ENCODE data around the gene RAB8B. TPM values are rescaled to one million over a fixed set of nuclear protein-coding genes. Genes with fewer than 3 reads are reported as not detected.

Gene RAB8B
- total and polyA plus RNA-seq, 10 of the 15 experiments (the other 5 are each of a cell fraction or from before 2014, with no cell fraction given): 17.8 to 104 (median 65.1) TPM

- SMC1A ChIA-PET (ENCODE audit: uncharacterized antibody, unreplicated experiment): interaction anchor here (0.9 to 6.3 kb wide), 25 partner anchors 8 to 316 kb away, joined by 3 to 92 read pairs (median 5); no protein-coding TSS in a partner anchor
- FAIRE-seq (peak; percentile 35), DNase-seq (ENCODE audit: low read depth, low spot score) (no peak), ATAC-seq (peak; percentile 82)
- no peak overlapping the region for H3K4me3 ChIP-seq
- intact Hi-C loops (cut with micrococcal nuclease; ENCODE audit: unreplicated experiment) (loop anchor here (1.0 to 5.0 kb wide), 2 partner anchors 114 to 308 kb away; partner anchors contain the start of gene FBXL22), in situ Hi-C loops (cut with MboI) (loop anchor here (25.0 kb wide), 1 partner anchor 298 kb away; the partner anchor contains the start of gene FBXL22)
- WGBS (ENCODE audit: insufficient coverage, insufficient replicate concordance, low lambda C conversion rate, missing lambda C conversion rate): 3% methylated on average over 4 of the region's 4 CpGs
- H3K27ac ChIP-seq (ENCODE audit: control insufficient read depth, insufficient read depth): no peak overlapping the region
- RAD21 ChIA-PET (ENCODE audit: unreplicated experiment): interaction anchor here (0.7 to 6.1 kb wide), 12 partner anchors 9 to 311 kb away, joined by 3 to 62 read pairs (median 4); no protein-coding TSS in a partner anchor
- no TSS peak for BruUV-seq (replicated peaks)
- no peaks in the 10 kb centered on the region for H3K27me3 ChIP-seq (replicated peaks in 1 of 2; ENCODE audit: control insufficient read depth in 2 of 2, insufficient read depth in 2 of 2, low read length in 1 of 2)
- H3K9ac ChIP-seq (ENCODE audit: control insufficient read depth, insufficient read depth, low read length): no peak overlapping the region
- H4K20me1 ChIP-seq (ENCODE audit: control insufficient read depth, insufficient read depth): no peaks in the 10 kb centered on the region
- no peaks in the 10 kb centered on the region for H3K9me3 ChIP-seq (replicated peaks; ENCODE audit: control insufficient read depth, insufficient read depth, low read length)
- no peak overlapping the region for H3K4me2 ChIP-seq (ENCODE audit: control insufficient read depth, insufficient read depth)
- no peaks in the 10 kb centered on the region for H3K4me1 ChIP-seq (ENCODE audit: control insufficient read depth, insufficient read depth, low read length)
- POLR2A ChIA-PET: interaction anchor here (0.5 kb wide), 1 partner anchor 56 kb away, joined by 4 read pairs; no protein-coding TSS in a partner anchor
- H3K36me3 ChIP-seq (ENCODE audit: control insufficient read depth in 2 of 2, insufficient read depth in 2 of 2, low read length in 1 of 2): no peaks in the 10 kb centered on the region
- CTCF ChIA-PET: interaction anchor here (0.6 to 11.0 kb wide), 27 partner anchors 9 to 779 kb away, joined by 3 to 145 read pairs (median 4); no protein-coding TSS in a partner anchor
- H3K79me2 ChIP-seq (ENCODE audit: control insufficient read depth, insufficient read depth, low read length): no peaks in the 10 kb centered on the region
- H2AFZ ChIP-seq (ENCODE audit: control insufficient read depth, low read depth, low read length): no peak overlapping the region
- TF ChIP-seq RBBP5 (conservative IDR thresholded peaks at IDR 0.05) (no peak), HDAC2 (IDR thresholded peaks at IDR 0.05) (no peak), FOS (IDR thresholded peaks at IDR 0.05; ENCODE audit: borderline replicate concordance, extremely low read depth, insufficient read length) (no peak), RAD21 (IDR thresholded peaks at IDR 0.05; ENCODE audit: insufficient read depth, low read depth, low read length) (peak; percentile 87), SMC3 (IDR thresholded peaks at IDR 0.05; ENCODE audit: borderline replicate concordance, low read length) (peak; percentile 80; the same call in 1 of the 2 replicates), RB1 (IDR thresholded peaks at IDR 0.05; ENCODE audit: borderline replicate concordance) (peak; percentile 33; the same call in 1 of the 2 replicates), TCF12 (IDR thresholded peaks at IDR 0.05; ENCODE audit: low read depth, low read length) (no peak), CUX1 (IDR thresholded peaks at IDR 0.05; ENCODE audit: insufficient replicate concordance, low read depth, low read length) (no peak), BMI1 (IDR thresholded peaks at IDR 0.05; ENCODE audit: borderline replicate concordance) (no peak), RCOR1 (conservative IDR thresholded peaks at IDR 0.05; ENCODE audit: low read depth, low read length) (no peak), KLF5 (IDR thresholded peaks at IDR 0.05; ENCODE audit: partially characterized antibody) (no peak)
- TF ChIP-seq, protein P1, sequence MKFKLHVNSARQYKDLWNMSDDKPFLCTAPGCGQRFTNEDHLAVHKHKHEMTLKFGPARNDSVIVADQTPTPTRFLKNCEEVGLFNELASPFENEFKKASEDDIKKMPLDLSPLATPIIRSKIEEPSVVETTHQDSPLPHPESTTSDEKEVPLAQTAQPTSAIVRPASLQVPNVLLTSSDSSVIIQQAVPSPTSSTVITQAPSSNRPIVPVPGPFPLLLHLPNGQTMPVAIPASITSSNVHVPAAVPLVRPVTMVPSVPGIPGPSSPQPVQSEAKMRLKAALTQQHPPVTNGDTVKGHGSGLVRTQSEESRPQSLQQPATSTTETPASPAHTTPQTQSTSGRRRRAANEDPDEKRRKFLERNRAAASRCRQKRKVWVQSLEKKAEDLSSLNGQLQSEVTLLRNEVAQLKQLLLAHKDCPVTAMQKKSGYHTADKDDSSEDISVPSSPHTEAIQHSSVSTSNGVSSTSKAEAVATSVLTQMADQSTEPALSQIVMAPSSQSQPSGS (IDR thresholded peaks at IDR 0.05; ENCODE audit: low read length): no peak
- TF ChIP-seq, protein P2, sequence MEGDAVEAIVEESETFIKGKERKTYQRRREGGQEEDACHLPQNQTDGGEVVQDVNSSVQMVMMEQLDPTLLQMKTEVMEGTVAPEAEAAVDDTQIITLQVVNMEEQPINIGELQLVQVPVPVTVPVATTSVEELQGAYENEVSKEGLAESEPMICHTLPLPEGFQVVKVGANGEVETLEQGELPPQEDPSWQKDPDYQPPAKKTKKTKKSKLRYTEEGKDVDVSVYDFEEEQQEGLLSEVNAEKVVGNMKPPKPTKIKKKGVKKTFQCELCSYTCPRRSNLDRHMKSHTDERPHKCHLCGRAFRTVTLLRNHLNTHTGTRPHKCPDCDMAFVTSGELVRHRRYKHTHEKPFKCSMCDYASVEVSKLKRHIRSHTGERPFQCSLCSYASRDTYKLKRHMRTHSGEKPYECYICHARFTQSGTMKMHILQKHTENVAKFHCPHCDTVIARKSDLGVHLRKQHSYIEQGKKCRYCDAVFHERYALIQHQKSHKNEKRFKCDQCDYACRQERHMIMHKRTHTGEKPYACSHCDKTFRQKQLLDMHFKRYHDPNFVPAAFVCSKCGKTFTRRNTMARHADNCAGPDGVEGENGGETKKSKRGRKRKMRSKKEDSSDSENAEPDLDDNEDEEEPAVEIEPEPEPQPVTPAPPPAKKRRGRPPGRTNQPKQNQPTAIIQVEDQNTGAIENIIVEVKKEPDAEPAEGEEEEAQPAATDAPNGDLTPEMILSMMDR (IDR thresholded peaks at IDR 0.05 in 2 of 3, conservative IDR thresholded peaks at IDR 0.05 in 1 of 3; ENCODE audit: control insufficient read depth in 2 of 3, extremely low read depth in 1 of 3, insufficient read depth in 1 of 3, low read depth in 3 of 3, low read length in 3 of 3): peak; percentile 54 to 71 (median 60)
- TF ChIP-seq, protein P3, sequence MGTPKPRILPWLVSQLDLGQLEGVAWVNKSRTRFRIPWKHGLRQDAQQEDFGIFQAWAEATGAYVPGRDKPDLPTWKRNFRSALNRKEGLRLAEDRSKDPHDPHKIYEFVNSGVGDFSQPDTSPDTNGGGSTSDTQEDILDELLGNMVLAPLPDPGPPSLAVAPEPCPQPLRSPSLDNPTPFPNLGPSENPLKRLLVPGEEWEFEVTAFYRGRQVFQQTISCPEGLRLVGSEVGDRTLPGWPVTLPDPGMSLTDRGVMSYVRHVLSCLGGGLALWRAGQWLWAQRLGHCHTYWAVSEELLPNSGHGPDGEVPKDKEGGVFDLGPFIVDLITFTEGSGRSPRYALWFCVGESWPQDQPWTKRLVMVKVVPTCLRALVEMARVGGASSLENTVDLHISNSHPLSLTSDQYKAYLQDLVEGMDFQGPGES (IDR thresholded peaks at IDR 0.05): no peak
These were observed 99.5 kb downstream of the RAB8B start for GRCh38 chr15:63288778-63289378.

All from GM12878 (cell line).